Testis (tissue), 2 donors: Measurements from ENCODE around the gene LPP.

Experiments used
- CTCF ChIP-seq, 3 experiments: fragments of 450-650 bp in 2 of 3; fragments of 200-600 bp in 1 of 3; sonication (generic) in 1 of 3; IDR thresholded peaks; one replicate each; pipeline ENCODE4 v1.5.1; 2016 to 2019; ENCODE audit warnings: antibody characterized with exemption in 3 of 3, mild to moderate bottlenecking in 2 of 3, moderate library complexity in 1 of 3
- POLR2A ChIP-seq: fragments of 450-650 bp; IDR thresholded peaks from one replicate; pipeline ENCODE4 v1.6.1; 2017; ENCODE audit warnings: antibody characterized with exemption, mild to moderate bottlenecking, moderate library complexity

DNA sequence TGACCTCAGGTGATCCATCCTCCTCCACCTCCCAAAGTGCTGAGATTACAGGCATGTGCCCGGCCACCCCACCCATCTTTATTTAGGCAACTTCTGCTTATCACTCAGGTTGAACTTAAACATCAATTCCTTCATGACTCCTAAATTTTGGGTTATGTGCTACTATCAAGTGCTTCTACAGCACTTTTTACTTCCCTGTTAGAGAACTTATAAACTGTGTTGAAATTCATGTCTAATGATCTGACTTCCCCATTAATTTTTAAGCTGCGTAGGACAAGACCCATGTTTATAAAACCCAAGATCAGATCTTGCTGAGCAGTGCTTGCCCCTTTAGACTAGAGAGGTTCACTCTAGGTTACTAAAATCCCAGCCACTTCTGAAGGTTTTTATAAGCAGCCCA lies 751.6 kb downstream of the LPP start:
- no peak for TF ChIP-seq CTCF (IDR thresholded peaks at IDR 0.05)
- no peak for TF ChIP-seq POLR2A
